Esophagus muscularis mucosa (tissue), 3 donors: Measurements from ENCODE around the gene URI1.

Source experiments
- CTCF ChIP-seq, 3 experiments: fragments of 200-600 bp in 2 of 3; fragments of 450-650 bp in 1 of 3; sonication (generic) in 2 of 3; IDR thresholded peaks; one replicate each; pipeline ENCODE4 v1.5.1; 2017 to 2019; ENCODE audit warnings: antibody characterized with exemption in 3 of 3, mild to moderate bottlenecking in 2 of 3, moderate library complexity in 1 of 3
- POLR2A ChIP-seq: fragments of 450-650 bp; IDR thresholded peaks from one replicate; pipeline ENCODE4 v1.6.1; 2017; ENCODE audit warnings: antibody characterized with exemption, moderate library complexity, mild to moderate bottlenecking, low read depth

- TF ChIP-seq POLR2A (no peak), CTCF (IDR thresholded peaks at IDR 0.05) (no peak)
Observed at GRCh38 chr19:29971002-29971401, 29.0 kb downstream of the URI1 start.
